Measurements from ENCODE around the gene TRAK1.

- TF ChIP-seq POLR2AphosphoS5 (IDR thresholded peaks at IDR 0.05; ENCODE audit: low read depth): no peak
- TF ChIP-seq, protein P1, sequence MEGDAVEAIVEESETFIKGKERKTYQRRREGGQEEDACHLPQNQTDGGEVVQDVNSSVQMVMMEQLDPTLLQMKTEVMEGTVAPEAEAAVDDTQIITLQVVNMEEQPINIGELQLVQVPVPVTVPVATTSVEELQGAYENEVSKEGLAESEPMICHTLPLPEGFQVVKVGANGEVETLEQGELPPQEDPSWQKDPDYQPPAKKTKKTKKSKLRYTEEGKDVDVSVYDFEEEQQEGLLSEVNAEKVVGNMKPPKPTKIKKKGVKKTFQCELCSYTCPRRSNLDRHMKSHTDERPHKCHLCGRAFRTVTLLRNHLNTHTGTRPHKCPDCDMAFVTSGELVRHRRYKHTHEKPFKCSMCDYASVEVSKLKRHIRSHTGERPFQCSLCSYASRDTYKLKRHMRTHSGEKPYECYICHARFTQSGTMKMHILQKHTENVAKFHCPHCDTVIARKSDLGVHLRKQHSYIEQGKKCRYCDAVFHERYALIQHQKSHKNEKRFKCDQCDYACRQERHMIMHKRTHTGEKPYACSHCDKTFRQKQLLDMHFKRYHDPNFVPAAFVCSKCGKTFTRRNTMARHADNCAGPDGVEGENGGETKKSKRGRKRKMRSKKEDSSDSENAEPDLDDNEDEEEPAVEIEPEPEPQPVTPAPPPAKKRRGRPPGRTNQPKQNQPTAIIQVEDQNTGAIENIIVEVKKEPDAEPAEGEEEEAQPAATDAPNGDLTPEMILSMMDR (IDR thresholded peaks at IDR 0.05; ENCODE audit: insufficient read depth, low read length): no peak
- TF ChIP-seq GABPA (IDR thresholded peaks at IDR 0.05; ENCODE audit: low read depth): no peak
Observed at GRCh38 chr3:42123824-42124658, 32.9 kb downstream of the TRAK1 start.
